A172 (cell line): ENCODE measurements around the gene NDUFA7. TPM values are rescaled to one million over a fixed set of nuclear protein-coding genes. Genes with fewer than 3 reads are reported as not detected.
"Not testable (repeated sequence)": the region's sequence is repeated elsewhere in the genome, so short reads cannot be mapped to it uniquely, and the experiment has no call there.

Source experiments
- DNase-seq: peaks from one replicate; pipeline ENCODE4 v3.0.0-alpha.2; 2015; ENCODE audit warnings: low spot score
- total RNA-seq: library from RNA; depleted of rRNA; stranded (reverse); fragments of >200 nt; shearing (Covaris generic); gene quantifications from 2 replicates; pipeline ENCODE4 v1.2.3, GENCODE V29; 2014

The NDUFA7 gene
- total RNA-seq, 1 experiment from 2014 or later: 31.8 TPM

GRCh38 chr19:8342316-8342683 lies 21.1 kb upstream of the NDUFA7 start:
- DNase-seq: no peak

DNA sequence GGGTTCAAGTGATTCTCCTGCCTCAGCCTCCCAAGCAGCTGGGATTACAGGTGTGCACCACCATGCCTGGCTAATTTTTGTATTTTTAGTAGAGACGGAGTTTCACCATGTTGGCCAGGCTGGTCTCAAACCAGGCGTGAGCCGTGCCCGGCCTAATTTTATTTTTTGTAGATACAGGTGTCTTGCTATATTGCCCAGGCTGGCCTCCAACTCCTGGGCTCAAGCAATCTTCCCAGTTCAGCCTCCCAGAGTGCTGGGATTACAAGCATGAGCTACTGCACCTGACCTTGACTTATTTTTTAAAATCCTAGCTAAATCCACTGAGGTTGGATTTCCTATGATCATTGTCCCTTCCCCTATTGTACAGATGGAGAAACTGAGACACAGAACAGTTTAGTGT lies 20.3 kb upstream of the NDUFA7 start:
- DNase-seq: not testable (repeated sequence)

GRCh38 chr19:8340341-8341096 lies 19.3 kb upstream of the NDUFA7 start:
- DNase-seq: no peak

- no peak for DNase-seq
Observed at GRCh38 chr19:8338835-8339234, 17.7 kb upstream of the NDUFA7 start.

- DNase-seq: no peak
Observed at GRCh38 chr19:8337728-8338127, 16.6 kb upstream of the NDUFA7 start.

- no peak for DNase-seq
Observed at GRCh38 chr19:8336660-8337059, 15.5 kb upstream of the NDUFA7 start.

GRCh38 chr19:8336072-8336569 lies 14.9 kb upstream of the NDUFA7 start:
- no peak for DNase-seq

- DNase-seq: no peak
Observed at GRCh38 chr19:8335343-8336071, 14.3 kb upstream of the NDUFA7 start.

GRCh38 chr19:8334458-8335342 lies 13.5 kb upstream of the NDUFA7 start:
- DNase-seq: peak; percentile 48

GRCh38 chr19:8333767-8334457 lies 12.7 kb upstream of the NDUFA7 start:
- DNase-seq: no peak

GRCh38 chr19:8332976-8333766 lies 12.0 kb upstream of the NDUFA7 start:
- DNase-seq: no peak

DNA sequence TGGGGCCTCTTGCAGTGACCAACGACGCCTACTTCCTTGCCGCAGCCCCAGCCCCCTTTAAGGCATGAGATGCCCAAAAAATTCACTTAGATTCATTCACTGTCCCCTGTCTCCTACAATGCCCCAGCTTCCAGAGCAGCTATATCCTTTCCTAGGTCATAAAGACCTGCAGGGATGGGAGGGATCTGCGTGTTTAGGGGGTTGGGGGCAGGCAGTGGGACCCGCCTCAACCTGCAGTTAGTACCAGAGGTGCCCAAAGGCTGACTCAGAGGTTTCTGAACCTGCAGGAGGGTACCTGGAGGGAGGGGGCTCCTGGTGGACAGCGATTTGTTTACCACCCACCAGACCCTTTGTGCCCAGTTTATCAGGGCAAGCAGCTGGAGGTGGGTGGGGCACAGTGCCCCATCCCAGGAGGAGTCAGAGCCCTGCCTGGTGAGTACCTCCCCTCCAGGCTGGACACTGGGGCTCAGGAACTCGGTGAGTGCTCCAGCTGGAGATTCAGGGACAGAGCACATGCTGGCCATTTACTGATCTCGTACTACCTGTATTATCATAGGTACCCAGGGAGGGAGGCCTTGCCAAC lies 10.2 kb upstream of the NDUFA7 start:
- no peak for DNase-seq

- DNase-seq: no peak
Observed at GRCh38 chr19:8329996-8330395, 8.8 kb upstream of the NDUFA7 start.

DNA sequence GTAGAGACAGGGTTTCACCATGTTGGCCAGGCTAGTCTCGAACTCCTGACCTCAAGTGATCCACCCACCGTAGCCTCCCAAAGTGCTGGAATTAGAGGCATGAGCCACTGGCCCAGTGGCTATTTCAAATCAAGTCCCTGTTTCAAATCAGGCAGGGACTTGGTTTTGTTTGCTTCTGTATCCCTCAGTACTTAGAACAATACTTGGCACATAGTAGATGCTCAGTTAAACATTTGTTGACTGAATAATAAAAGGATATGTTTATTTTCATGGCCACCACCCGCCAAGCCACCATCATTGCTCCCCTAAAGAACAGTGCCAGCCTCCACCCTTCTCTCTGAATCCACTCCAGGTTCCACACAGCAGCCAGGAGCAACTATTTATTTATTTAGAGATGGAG lies 4.3 kb upstream of the NDUFA7 start:
- no peak for DNase-seq

- DNase-seq: no peak
Observed at GRCh38 chr19:8324186-8325050, 3.2 kb upstream of the NDUFA7 start.

DNA sequence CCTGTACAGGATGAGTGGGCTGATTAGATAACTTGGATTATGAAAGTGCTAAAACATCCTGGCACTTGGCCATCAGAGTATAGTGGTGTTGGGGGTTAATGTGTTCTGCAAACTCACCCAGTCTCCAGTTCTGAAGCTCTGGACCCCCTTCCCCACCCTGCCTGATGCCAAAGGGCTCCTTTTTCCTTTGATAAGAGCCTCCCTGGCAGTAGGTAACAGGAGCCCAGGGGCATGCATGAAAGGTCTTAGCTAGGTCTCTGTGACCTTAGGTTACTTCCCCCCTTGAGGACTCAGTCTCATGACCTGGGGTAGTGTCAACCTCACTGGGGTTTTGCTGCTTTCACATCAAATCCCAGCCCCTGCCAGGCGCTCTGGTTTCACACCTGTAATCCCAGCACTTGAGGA lies 2.6 kb upstream of the NDUFA7 start:
- no peak for DNase-seq

GRCh38 chr19:8322638-8322997 lies 1.4 kb upstream of the NDUFA7 start:
- DNase-seq: no peak

- no peak for DNase-seq
Observed at GRCh38 chr19:8321986-8322637, 937 bp upstream of the NDUFA7 start.

DNA sequence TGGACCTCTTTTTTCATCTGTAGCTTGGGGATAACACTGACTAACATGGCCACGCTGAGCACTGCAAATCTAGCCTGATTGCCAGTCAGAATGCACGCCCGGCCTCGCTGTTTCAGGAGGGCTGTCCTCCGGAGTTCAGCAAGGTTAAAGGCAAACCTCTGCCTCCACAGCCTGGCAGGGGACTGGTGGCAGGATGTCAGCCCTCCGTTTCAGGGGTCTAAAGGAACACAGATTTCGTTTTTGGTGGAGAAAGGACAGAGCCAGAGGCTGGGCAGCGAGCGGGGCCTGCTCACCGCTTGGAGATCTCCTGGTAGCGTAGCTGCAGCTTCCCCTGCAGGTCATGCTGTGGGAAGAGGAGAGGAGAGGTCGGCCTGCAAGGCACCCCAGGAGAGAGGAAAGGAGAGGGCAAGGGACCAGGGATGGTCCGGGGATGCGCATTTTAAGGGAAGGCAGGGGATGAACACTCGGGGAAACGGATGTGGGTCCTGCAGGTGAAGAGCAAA lies 560 bp downstream of the NDUFA7 start:
- DNase-seq: no peak
